HG02763 (cell line): ENCODE results near the gene TMEM187.
A peak's percentile ranks its signal among the peaks of the same experiment; 100 is the strongest.

Experiments
- ATAC-seq: cut with Tn5 transposase; IDR thresholded peaks from one replicate; pipeline ENCODE4 v1.9.1; 2021; ENCODE audit warnings: mild to moderate bottlenecking, moderate library complexity; ENCODE audit not compliant: unreplicated experiment

TMEM187 gene

DNA sequence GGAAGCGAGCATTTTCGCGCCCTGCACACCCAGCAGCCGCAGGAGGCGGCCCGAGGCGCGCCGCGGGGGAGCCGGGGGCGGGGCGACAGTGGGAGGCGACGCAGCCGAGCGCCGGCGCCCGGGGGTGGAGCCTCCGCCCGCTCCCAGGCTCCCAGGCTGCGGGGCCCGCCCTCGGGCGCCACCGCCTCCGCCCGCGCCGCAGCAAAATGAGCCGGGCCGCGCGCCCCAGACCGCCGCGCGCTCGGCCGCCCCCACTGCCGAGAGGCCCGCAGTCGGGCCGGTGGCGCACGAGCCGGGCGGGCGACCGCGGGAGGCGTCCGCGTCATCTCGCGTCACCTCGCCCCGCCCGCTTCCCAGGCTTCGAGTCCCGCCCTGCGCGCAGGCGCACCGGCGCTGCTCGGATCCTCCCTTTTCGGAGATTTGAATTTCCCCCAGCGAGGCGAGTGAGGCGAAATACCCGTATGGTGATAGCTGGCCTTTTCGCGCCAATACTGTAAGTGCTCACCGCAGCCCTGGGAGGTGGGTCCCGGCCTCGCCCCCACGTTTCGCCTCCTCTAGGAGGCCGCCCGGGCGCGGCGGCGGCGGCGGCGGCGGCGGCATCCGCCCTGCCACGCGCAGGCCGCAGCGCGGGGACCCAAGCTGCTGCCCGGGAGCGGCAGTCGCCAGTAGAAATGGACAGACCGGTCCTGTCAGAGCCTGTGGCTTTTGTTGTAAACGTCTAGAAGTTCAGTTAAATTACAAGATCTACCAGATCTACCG lies at the start of gene TMEM187:
Gene TMEM187 (plus strand): TSS at position 387 of the 759 bp plus-strand sequence. CDS start 9,309 bp downstream, outside the sequence.
- peak; percentile 51 for ATAC-seq

DNA sequence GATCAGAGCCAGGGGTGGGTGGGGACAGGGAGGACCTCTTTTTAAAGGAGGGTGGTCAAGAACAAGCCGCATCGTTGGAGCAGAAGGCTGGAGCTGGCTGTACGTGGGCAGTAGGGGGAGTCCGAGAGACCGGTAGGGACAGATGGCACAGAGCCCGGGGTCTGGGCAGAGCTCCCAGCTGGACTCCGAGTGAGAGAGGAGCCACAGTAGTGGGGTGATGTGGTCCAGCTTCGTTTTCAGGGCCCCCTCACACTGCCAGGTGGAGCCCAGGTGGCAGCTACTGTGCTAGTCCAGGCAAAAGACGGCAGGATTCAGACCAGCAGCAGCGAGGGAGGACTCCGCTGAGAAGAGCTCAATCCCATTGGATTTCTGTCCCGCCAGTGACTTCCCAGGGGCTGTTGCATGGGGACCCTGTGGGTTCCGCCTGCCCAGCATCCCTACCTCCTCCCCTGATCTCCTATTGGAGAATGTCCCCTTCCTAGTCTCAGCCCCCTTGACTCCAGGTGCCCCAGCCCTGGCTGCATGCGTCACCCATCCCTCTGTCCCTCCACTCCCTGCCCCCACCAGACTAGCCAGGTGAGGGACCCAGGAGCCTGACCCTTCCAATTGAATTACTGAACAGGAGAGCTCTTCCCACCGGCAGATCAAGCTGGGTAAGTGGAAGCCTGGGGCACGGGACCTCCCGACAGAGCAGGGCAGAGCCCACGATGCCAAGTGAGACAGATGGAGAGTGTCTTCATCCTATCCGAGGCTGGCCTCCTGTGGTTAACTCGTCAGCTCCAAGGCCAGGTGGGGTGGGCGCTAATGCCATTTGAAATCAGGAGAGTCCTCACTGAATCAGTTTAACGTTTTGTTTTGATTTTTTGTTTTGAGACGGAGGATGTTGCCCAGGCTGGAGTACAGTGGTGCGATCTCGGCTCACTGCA lies 49.4 kb upstream of the TMEM187 start:
- no peak for ATAC-seq

DNA sequence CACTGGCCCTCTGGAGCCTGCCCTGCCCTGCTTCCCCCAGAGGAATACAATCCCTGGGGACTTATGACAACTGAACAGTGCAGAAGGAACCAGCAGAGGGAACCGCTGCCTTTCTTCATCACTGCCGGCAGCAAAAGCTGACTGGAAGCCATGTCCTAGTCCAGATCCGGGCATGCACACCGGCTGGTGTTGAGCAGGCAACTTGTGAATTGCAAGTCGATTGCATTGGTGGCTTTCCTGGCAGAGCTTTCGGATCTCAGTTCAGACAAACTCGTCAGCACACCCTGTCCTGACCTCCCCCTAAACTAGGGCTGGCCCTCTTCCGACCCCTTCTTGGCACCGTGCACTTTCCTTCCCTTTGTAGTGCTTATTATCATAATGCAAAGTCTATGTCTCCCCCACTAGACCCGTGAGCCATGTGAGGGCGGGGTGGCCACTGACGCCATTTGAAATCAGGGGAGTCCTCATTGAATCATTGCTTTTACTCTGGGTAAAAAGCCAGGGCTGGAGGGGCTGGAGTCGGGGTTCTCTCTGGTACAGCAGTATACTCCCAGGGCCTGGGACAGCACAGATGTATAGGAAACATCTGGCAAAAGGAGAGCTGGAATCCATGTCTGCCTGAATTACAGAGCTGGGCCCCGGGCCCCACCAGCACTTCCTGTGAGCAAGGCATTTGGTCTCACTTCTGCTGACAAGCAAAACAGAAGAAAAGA lies 48.2 kb upstream of the TMEM187 start:
- no peak for ATAC-seq

GRCh38 chrX:153925387-153925738 lies 47.2 kb upstream of the TMEM187 start:
- ATAC-seq, result no peak

- ATAC-seq, result no peak
Measured at GRCh38 chrX:153925739-153926551, 46.6 kb upstream of the TMEM187 start, which contains the start of gene ARHGAP4. ARHGAP4 (minus strand) TSS chrX:153926264; CDS start chrX:153926202, 62 bp downstream.

DNA sequence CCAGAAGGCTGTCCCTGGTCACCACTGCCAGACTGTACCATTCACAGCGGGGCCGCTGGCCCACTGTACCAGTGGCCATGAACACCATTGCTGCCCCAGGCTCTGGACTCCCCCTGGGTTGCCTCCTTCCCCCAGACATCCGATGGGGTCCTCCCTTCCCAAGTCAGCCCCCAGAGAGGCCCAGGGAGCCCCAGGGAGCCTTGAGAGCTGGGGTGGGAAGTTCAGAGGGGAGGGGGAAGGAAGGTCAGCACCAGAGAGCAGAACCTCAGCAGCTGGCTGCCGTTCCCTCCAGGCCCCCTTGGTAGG lies 46.0 kb upstream of the TMEM187 start:
- ATAC-seq, result no peak

GRCh38 chrX:153926858-153927671 lies 45.5 kb upstream of the TMEM187 start:
- peak; percentile 34 for ATAC-seq

GRCh38 chrX:153927672-153927921 lies 45.0 kb upstream of the TMEM187 start:
- no peak for ATAC-seq

DNA sequence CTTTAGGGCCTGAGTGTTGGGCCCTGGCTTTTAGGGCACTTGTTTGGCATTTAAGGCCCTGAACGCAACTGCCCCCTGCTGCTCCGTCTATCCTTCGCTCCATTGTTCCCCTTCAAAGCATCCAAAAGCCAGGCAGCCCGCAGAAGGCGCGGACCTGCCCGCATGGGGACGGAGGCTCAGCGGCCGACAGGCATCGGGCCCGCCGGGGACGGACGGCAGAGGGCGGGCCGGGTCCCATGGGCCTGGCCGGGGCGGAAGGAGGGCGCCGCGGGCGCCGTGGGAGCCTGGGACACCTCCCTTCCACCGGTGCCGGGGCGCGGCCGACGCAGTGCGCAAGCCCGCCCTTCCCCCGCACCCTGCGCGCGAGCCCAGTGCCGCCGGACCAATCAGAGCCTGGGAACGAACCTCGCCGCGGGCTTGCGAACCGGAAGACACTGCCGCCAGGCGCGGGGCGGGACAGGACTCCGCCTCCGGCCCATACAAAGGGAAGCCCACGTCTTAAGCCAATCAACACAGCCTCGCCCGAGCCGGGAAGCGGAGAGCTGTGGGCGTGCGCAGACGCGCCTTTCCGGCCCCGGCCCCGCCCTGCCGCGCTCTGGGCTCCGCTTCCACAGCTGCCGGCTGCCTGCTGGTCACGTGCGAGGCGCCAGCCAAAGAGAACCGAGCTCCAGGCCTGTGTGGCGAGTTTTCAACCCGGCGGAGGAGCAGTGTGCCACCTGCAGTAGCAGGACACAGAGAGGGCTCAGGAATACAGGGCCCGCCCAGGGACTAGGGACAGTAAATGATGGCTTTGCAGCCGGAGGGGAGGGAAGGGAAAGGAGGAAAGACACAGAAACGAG lies 44.4 kb upstream of the TMEM187 start:
- ATAC-seq, result peak; percentile 80

DNA sequence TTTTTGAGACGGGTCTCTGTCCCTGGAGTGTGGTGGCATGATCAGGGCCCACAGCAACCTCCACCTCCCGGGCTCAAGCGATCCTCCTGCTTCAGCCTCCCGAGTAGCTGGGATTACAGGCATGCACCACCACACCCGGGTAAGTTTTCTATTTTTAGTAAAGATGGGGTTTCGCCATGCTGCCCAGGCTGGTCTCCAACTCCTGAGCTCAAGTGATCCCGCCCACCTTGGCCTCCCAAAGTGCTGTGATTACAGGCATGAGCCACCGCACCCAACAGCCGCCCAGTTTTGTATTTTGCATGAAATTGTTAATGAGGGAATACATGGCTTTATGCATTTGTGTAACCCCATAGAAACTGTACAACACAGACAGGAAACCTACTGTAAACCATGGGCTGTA lies 43.7 kb upstream of the TMEM187 start:
- no peak for ATAC-seq

- no peak for ATAC-seq
Measured at GRCh38 chrX:153929576-153929975, 43.0 kb upstream of the TMEM187 start.

GRCh38 chrX:153930011-153930910 lies 42.3 kb upstream of the TMEM187 start:
- ATAC-seq, result no peak

- ATAC-seq, result no peak
Measured at GRCh38 chrX:153931151-153931550, 41.4 kb upstream of the TMEM187 start.

- ATAC-seq, result no peak
Measured at GRCh38 chrX:153931748-153932147, 40.8 kb upstream of the TMEM187 start.

DNA sequence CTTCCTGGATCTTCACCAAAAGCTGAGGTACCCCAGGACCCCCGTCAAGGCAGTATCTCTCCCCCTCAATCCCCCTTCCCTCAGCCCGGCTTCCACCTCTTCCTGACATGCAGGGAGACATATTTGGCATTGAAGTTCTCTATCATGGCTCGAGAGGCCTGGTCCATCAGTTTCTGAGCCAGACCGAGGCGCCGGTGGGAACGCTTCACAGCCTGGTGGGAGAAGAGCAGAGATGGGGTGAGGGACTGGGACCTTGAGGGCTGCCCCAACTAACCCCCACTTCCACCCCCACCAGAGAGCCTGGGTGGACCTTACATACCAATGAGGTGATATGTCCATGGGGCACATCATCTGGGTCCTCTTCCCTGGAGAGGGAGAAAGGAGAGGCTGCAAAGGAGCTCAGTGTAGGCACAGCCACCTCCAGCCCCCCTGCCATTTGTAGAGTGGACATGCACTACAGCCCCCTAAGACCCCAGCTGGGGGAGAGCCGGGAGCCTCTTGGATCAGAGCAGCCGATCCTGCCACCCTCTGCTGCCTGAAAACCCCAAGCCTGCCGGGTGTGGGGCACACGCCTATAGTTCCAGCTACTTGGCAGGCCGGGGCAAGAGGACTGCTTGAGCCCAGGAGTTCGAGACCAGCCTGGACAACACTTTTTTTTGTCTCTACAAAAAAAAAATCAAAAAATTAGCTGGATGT lies 40.2 kb upstream of the TMEM187 start:
- ATAC-seq, result no peak

DNA sequence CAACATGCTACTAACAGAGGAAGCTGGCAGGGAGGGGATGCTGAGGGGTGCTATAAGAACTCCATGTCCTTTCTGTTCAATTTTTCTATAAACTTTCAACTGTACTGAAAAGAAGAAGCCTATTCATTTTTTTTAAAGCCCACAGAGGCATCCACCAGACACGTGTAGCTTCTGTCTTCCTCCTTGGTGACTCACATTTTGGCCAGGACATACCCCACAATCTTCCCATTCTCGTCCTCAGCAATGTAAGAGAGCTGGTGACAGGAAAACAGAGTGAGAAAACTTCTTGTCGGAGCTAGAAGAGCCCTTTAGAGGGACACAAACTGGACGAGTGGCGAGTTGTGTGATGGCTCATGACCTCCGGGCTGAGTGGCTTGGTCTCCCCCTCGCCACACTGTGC lies 38.8 kb upstream of the TMEM187 start:
- ATAC-seq, result no peak

DNA sequence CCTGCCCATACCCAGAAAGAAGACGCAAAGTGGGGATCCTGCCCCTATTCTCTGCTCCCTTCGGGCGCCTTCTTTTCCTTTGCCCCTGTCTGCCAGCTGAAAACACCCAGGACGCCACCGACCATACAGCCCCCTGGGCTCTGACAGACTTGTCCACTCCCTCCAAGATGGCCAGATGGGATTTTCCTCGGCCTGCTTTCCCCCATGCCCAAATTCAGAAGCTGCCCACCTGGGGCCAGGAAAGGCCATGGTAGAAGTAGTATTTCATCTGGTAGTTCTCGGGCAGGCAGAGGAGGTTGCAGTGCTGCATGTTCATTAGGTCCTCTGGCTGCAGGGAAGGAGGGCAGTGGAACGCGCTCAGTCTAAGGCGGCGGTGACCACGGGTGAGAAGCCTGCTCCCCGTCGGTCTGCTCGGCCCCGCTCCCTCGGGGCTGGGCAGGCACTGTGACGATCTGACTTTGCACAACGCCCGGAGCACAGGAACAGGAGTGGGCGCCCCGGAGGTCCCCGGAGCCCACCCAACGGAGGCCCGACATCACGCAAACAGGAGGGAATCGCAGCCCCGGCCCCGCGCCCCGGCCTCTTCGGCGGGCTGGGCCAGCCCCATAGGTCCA lies 38.3 kb upstream of the TMEM187 start:
- peak; percentile 5 for ATAC-seq
